Measurements from ENCODE around the gene TMEM270.
A peak's percentile ranks its signal among the peaks of the same experiment; 100 is the strongest.
"Not testable (repeated sequence)": the region's sequence is repeated elsewhere in the genome, so short reads cannot be mapped to it uniquely, and the experiment has no call there.

TMEM270 gene, protein sequence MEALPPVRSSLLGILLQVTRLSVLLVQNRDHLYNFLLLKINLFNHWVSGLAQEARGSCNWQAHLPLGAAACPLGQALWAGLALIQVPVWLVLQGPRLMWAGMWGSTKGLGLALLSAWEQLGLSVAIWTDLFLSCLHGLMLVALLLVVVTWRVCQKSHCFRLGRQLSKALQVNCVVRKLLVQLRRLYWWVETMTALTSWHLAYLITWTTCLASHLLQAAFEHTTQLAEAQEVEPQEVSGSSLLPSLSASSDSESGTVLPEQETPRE

DNA sequence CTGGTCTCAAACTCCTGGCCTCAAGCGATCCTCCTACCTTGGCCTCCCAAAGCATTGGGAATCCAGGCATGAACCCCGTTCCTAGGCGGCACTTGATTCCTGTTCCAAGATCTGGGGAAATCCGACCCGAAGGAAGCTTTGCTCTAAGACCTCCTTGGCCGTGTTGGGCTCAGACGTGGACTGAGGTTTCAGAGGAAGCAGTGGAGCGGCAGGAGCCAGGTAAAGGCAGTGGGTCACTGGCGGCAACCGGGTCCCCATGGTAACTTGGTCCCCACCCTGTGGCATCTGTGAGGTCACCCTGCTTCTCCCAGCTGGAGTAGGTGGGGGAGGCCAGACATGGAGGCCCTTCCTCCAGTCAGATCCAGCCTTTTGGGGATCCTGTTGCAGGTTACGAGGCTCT is at the start of gene TMEM270:
Gene TMEM270, plus strand, starts transcription at position 301 of the 400 bp plus-strand sequence. Its CDS starts 36 bp downstream, at position 337.
- no peak for DNase-seq (ENCODE audit: extremely low read depth, low read depth)
- H3K4me3 ChIP-seq (replicated peaks; ENCODE audit: low read depth, low read length): no peak within 1 kb of the TSS
- TF ChIP-seq, protein P1, sequence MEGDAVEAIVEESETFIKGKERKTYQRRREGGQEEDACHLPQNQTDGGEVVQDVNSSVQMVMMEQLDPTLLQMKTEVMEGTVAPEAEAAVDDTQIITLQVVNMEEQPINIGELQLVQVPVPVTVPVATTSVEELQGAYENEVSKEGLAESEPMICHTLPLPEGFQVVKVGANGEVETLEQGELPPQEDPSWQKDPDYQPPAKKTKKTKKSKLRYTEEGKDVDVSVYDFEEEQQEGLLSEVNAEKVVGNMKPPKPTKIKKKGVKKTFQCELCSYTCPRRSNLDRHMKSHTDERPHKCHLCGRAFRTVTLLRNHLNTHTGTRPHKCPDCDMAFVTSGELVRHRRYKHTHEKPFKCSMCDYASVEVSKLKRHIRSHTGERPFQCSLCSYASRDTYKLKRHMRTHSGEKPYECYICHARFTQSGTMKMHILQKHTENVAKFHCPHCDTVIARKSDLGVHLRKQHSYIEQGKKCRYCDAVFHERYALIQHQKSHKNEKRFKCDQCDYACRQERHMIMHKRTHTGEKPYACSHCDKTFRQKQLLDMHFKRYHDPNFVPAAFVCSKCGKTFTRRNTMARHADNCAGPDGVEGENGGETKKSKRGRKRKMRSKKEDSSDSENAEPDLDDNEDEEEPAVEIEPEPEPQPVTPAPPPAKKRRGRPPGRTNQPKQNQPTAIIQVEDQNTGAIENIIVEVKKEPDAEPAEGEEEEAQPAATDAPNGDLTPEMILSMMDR (IDR thresholded peaks at IDR 0.05; ENCODE audit: low read depth, low read length, missing control alignments): no peak

DNA sequence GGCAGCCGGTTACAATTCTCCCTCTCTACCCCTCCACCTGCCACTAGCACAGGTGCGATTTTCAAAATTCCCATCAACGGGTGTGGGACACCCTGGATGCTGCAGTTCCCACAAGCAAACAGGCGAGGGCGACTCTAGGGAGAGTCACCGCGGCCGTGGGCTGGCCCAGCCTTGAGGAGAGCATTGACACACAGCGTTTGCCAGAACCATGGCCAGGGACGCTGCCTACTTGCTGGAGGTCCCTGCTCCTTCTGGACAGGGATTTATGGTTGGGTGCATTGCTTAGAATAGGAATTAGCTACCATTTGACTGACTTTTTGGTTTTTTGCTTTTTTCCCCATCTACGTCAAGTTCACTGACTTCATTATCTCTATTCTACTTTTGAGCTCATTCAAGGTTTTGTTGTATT is 49.2 kb upstream of the TMEM270 start:
- no peak overlapping the region for H3K4me3 ChIP-seq (replicated peaks; ENCODE audit: low read depth, low read length)
- TF ChIP-seq, protein P1 (IDR thresholded peaks at IDR 0.05; ENCODE audit: low read depth, low read length, missing control alignments): peak; percentile 83
- DNase-seq (ENCODE audit: extremely low read depth, low read depth): no peak

DNA sequence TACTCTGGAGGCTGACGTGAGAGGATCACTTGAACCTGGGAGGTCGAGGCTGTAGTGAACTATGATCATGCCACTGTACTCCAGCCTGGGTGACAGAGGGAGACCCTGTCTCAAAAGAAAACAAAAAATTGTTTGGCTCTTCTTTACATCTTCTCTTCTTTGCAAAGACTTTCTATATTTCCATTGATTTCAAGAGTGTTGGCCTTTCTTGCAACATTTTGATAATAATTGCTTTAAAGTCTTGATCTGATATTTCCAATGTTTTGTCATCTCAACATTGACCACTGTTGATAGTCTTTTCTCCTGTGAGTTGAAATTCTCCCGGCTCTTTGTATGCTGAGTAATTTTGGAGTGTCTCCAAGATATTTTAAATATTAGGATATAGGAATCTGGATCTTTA is 48.0 kb upstream of the TMEM270 start:
- H3K4me3 ChIP-seq (replicated peaks; ENCODE audit: low read depth, low read length): no peak overlapping the region
- TF ChIP-seq, protein P1 (IDR thresholded peaks at IDR 0.05; ENCODE audit: low read depth, low read length, missing control alignments): no peak
- no peak for DNase-seq (ENCODE audit: extremely low read depth, low read depth)

DNA sequence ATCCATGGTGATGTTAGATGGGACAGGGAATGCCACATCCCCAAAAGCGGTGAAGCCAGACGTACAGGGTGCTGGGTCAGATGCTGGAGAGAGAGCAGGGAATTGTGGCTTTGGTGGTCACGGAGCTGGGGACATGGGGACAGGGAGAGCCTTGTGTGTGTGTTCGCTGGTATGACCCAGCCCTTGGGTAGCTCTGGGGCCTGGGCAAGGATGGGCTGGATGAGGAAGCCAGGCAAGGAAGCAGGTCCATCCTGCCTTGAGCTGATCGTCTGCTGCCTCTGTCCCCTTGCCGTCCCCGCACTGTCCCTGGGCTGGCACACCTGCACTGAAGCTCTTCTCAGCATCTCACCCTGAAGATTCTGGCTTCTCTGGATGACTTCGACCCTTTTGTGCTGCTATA is 45.5 kb upstream of the TMEM270 start:
- no peak overlapping the region for H3K4me3 ChIP-seq (replicated peaks; ENCODE audit: low read depth, low read length)
- TF ChIP-seq, protein P1 (IDR thresholded peaks at IDR 0.05; ENCODE audit: low read depth, low read length, missing control alignments): no peak
- DNase-seq (ENCODE audit: extremely low read depth, low read depth): no peak

DNA sequence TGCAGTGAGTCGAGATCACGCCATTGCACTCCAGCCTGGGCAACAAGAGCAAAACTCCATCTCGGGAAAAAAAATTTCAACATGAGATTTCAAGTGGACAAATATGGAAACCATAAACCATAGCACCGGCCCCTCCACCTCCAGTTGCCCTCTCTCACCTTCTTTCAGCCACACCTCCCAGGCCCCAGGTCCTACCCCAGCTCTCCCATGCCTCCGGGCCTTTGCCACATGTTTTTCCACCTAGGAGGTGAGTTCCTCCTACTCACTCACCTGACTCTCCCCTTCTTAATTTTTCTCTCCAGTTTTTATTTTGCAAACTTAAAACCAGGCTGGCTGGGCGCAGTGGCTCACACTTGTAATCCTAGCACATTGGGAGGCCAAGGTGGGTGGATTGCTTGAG is 43.8 kb upstream of the TMEM270 start:
- DNase-seq (ENCODE audit: extremely low read depth, low read depth): no peak
- TF ChIP-seq, protein P1 (IDR thresholded peaks at IDR 0.05; ENCODE audit: low read depth, low read length, missing control alignments): no peak
- H3K4me3 ChIP-seq (replicated peaks; ENCODE audit: low read depth, low read length): no peak overlapping the region

DNA sequence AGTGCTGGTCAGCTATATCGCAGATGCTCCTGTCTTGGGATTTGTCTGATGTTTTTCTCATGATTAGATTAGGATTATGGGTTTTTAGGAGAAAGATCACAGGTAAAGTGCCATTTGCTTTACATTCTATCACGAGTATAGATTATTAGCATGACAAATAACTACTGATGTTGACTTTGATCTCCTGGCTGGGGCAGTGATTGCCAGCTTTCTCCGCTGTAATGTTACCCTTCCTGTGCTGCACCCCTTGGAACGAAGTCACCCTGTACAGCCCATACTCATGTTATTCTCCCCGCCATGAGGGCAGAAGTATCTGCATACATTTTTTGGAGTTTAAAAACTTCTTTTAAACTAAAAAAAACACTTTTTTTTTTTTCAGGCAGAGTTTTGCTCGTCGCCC is 40.9 kb upstream of the TMEM270 start:
- no peak for DNase-seq (ENCODE audit: extremely low read depth, low read depth)
- TF ChIP-seq, protein P1 (IDR thresholded peaks at IDR 0.05; ENCODE audit: low read depth, low read length, missing control alignments): no peak
- H3K4me3 ChIP-seq (replicated peaks; ENCODE audit: low read depth, low read length): no peak overlapping the region

DNA sequence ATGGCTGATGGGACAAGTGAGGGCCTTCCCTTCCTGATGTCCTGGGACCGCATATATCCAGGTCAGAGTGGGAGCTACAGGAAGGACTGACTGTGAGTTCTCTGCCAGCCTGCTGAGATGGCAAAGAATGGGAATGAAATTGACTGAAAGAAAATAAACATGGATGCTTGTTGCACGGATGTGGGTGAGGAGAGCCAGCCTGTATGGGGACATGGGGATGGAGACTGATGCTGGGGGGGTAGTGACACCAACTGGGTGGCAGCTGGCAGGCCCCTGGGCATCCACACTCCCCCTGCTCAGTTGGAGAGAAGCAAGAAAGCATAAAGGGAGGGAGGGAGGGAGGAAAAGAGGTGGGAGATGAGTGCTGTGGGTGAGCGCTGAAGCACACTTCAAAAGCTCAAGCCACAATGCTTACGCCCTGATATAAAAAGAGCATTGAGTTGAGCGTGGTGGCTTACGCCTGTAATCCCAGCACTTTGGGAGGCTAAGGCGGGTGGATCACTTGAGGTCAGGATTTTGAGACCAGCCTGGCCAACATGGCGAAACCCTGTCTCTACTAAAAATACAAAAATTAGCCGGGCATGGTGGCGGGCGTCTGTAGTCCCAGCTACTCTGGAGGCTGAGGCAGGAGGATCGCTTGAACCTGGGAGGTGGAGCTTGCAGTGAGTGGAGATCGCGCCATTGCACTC is 39.2 kb upstream of the TMEM270 start:
- H3K4me3 ChIP-seq (replicated peaks; ENCODE audit: low read depth, low read length); DNase-seq (ENCODE audit: extremely low read depth, low read depth): not testable (repeated sequence)
